DMS53 (cell line): ENCODE results near the gene LRRC8E.
A peak's percentile ranks its signal among the peaks of the same experiment; 100 is the strongest.
"Not testable (repeated sequence)": the region's sequence is repeated elsewhere in the genome, so short reads cannot be mapped to it uniquely, and the experiment has no call there.

Experiments
- DNase-seq: peaks from one replicate; lab custom pipeline; 2025; lab: John Stamatoyannopoulos, UW

The LRRC8E gene

GRCh38 chr19:7887408-7888144 lies 734 bp upstream of the LRRC8E start:
- no peak for DNase-seq

- no peak for DNase-seq
Observed at GRCh38 chr19:7888826-7889217, 512 bp downstream of the LRRC8E start.

GRCh38 chr19:7893362-7894101 lies 5.2 kb downstream of the LRRC8E start:
- not testable (repeated sequence) for DNase-seq

GRCh38 chr19:7894612-7895309 lies 6.5 kb downstream of the LRRC8E start:
- DNase-seq = no peak

DNA sequence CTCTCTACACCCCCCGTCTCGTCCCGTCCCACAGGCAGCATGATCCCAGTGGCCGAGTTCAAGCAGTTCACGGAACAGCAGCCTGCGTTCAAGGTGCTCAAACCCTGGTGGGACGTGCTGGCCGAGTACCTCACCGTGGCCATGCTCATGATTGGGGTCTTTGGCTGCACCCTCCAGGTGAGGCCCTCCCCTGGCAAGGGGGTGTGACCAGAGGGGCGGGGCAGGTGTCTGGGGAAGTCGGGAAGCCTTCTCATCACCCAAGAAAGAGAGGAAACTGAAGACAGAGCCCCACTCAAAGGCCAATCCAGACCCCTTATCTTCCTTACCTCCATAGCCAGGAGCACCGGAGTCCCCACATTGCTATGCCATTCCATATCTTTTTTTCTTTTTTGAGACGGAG lies 7.3 kb downstream of the LRRC8E start:
- no peak for DNase-seq

DNA sequence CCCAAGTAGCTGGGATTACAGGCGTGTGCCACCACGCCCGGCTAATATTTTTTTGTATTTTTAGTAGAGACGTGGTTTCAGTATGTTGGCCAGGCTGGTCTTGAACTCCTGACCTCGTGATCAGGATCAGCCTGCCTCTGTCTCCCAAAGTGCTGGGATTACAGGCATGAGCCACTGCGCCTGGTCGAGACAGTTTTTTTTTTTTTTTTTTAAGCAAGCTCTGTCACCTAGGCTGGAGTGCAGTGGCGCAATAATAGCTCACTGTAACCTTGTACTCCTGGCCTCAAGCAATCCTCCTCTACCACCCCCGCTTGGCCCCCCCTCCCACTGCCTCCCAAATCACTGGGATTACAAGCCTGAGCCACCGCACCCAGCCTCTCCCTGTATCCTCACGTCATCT lies 9.0 kb downstream of the LRRC8E start:
- no peak for DNase-seq

DNA sequence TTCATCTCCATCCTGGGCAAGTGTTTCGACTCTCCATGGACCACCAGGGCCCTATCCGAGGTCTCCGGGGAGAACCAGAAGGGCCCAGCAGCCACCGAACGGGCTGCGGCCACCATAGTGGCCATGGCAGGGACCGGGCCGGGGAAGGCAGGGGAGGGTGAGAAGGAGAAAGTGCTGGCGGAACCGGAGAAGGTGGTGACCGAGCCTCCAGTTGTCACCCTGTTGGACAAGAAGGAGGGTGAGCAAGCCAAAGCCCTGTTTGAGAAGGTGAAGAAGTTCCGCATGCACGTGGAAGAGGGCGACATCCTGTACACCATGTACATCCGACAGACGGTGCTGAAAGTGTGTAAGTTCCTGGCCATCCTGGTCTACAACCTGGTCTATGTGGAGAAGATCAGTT lies 10.7 kb downstream of the LRRC8E start:
- DNase-seq = no peak

DNA sequence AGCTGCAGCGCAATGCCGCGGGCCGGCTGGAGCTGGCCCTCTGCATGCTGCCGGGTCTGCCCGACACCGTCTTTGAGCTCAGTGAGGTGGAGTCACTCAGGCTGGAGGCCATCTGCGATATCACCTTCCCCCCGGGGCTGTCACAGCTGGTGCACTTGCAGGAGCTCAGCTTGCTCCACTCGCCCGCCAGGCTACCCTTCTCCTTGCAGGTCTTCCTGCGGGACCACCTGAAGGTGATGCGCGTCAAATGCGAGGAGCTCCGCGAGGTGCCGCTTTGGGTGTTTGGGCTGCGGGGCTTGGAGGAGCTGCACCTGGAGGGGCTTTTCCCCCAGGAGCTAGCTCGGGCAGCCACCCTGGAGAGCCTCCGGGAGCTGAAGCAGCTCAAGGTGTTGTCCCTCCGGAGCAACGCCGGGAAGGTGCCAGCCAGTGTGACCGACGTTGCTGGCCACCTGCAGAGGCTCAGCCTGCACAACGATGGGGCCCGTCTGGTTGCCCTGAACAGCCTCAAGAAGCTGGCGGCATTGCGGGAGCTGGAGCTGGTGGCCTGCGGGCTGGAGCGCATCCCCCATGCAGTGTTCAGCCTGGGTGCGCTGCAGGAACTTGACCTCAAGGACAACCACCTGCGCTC lies 11.6 kb downstream of the LRRC8E start:
- no peak for DNase-seq

- DNase-seq = no peak
Observed at GRCh38 chr19:7900401-7900870, 12.1 kb downstream of the LRRC8E start.

DNA sequence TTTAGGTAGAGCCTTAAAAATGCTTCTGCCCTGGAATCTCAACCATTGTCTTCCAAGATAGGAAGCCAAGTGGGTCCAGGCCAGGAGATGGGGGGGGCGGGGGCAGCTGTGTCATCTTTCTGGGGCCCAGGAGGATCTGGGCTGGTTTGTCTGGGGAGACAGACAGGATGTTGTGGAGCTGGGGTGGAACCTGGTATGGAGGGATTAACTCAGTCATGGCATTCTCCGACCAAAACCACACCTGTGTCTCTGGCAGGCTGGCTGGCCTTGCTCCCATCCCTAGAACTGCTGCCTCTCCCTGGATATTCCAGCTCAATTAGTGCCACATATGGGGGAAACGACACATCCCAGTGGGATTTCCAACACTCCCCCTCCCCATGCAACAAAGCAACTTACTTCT lies 12.6 kb downstream of the LRRC8E start:
- DNase-seq = no peak

GRCh38 chr19:7901337-7901736 lies 13.0 kb downstream of the LRRC8E start:
- DNase-seq = no peak

GRCh38 chr19:7902796-7903243 lies 14.5 kb downstream of the LRRC8E start:
- DNase-seq = peak; percentile 51

GRCh38 chr19:7903244-7904073 lies 15.1 kb downstream of the LRRC8E start, which contains the start of gene MAP2K7:
MAP2K7 (plus strand) TSS chr19:7903877; CDS start chr19:7903945, 68 bp downstream.
- DNase-seq = peak; percentile 98

DNA sequence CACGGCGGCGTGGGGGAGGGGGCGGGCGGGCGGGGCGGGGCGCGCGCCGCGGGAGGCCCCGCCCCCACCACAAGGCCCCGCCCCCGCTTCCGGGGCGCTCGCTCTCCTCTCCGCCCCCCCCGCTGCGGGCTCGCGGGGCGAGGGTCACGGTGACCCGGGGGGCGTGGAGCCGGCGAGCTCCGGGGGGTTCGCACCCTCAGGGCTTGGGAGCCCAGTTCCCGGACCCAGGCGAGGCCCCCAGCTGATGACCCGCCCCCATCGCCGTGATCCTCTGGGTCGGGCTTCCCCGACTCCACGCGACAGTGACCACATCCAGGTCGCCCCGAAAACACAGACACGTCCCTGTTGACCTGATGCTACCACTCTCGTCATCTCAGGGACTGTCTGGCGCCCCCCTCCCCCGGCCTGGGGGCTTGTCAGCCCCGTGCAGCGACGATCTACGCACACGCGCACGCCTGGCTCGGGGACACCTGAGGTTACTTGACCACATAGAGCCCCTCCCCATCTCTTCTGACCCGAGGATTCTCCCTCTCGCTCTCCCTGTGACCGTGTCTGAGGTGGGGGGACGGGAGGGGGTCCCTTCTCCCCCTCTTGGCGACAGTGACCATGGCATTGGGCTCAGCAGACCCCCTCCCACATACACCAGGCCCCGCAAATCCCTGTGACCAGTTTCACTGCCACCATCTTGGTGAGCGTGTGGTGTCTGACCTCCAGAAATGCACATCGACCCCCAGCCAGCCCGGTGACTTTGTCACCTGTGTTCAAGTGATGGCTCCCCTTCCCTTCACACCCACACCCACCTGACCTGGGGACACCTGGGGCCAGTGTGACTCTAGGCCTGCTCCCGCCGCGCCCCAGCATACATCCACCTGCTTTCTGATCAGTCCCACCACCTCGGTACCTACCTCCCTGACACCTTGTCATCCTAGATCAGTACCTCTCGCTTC lies 16.0 kb downstream of the LRRC8E start:
- peak; percentile 65 for DNase-seq

DNA sequence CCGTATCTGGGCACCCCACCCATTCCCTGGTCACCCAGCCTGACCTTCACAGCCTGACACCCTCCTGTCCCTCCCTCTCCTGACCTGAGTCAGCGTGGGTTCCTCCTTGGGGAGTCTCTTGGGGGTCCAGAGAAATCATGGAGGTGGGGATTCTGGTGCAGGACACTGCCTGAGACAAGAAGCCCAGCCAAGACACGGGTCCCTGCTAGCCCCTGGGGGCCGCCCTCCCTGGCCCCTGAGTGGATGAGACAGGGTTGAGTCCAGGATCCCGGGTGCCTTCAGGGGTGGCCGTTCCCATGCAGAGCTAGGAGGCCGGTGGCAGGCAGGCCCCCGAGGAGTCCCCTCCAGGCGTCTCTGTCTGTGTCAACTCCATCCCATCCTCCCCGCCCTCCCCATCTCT lies 17.0 kb downstream of the LRRC8E start:
- no peak for DNase-seq

DNA sequence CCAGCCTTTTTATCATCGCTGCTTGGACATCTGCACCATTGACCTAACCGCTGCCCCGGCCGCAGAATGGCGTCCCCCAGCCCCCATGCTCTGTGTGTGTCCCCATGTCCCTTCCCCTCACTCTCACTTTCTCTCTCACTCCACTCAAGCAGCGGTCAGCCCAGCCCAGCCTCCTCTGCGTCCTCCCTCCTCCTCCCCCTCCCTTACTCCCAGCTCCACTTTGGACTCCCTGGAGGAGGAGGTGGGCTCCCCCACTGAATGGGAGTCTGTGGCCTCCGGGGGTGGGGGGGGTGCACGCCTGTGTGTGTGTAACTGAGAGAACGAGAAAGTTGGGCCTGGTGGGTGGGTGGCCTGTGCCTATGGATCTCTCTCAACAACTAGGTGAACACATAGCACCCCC lies 17.5 kb downstream of the LRRC8E start:
- DNase-seq = no peak

GRCh38 chr19:7907122-7907521 lies 18.8 kb downstream of the LRRC8E start:
- no peak for DNase-seq

GRCh38 chr19:7907544-7907943 lies 19.2 kb downstream of the LRRC8E start:
- DNase-seq = no peak

- DNase-seq = no peak
Observed at GRCh38 chr19:7908078-7908699, 19.9 kb downstream of the LRRC8E start.
